Endodermal cell (in vitro differentiated cells): ENCODE measurements around the gene RSAD2. TPM values are rescaled to one million over a fixed set of nuclear protein-coding genes. Genes with fewer than 3 reads are reported as not detected.

Experiments used
- DNase-seq: peaks from one replicate; pipeline ENCODE4 v3.0.0-alpha.2; 2017
- H3K27ac ChIP-seq: 2 replicates; pipeline ENCODE4 v1.5.1; 2013; ENCODE audit warnings: mild to moderate bottlenecking, low read depth, low read length, moderate library complexity
- H3K27me3 ChIP-seq: 2 replicates; pipeline ENCODE4 v1.6.1; 2013; ENCODE audit warnings: mild to moderate bottlenecking, low read length, moderate library complexity; ENCODE audit not compliant: insufficient read depth, control insufficient read depth, poor library complexity, severe bottlenecking
- H3K36me3 ChIP-seq: 2 replicates; pipeline ENCODE4 v1.7.0; 2013; ENCODE audit warnings: mild to moderate bottlenecking, low read length, moderate library complexity; ENCODE audit not compliant: control insufficient read depth, insufficient read depth
- H3K4me1 ChIP-seq: one replicate; pipeline ENCODE4 v1.7.0; 2013; ENCODE audit warnings: low read length; ENCODE audit not compliant: control insufficient read depth, insufficient read depth
- H3K4me3 ChIP-seq: 2 replicates; pipeline ENCODE4 v1.5.1; 2013; ENCODE audit warnings: mild to moderate bottlenecking, low read length, moderate library complexity
- H3K9ac ChIP-seq: 2 replicates; pipeline ENCODE4 v1.6.1; 2013; ENCODE audit warnings: mild to moderate bottlenecking, low read length, moderate library complexity; ENCODE audit not compliant: poor library complexity, severe bottlenecking; ENCODE audit errors: extremely low read depth
- H3K9me3 ChIP-seq: 2 replicates; pipeline ENCODE4 v1.6.1; 2013; ENCODE audit warnings: mild to moderate bottlenecking, low read length, moderate library complexity; ENCODE audit not compliant: control insufficient read depth
- H3K27ac Mint-ChIP-seq: 2 replicates; pipeline ENCODE4 v1.8.0; 2020; ENCODE audit warnings: mixed read lengths
- H3K27me3 Mint-ChIP-seq: 2 replicates; pipeline ENCODE4 v1.8.0; 2021; ENCODE audit warnings: mild to moderate bottlenecking, mixed read lengths; ENCODE audit not compliant: insufficient read depth
- H3K36me3 Mint-ChIP-seq: 2 replicates; pipeline ENCODE4 v1.8.0; 2020; ENCODE audit warnings: low read depth, mixed read lengths
- H3K4me1 Mint-ChIP-seq: 2 replicates; pipeline ENCODE4 v1.8.0; 2020; ENCODE audit warnings: mixed read lengths
- H3K4me3 Mint-ChIP-seq: 2 replicates; pipeline ENCODE4 v1.8.0; 2020; ENCODE audit warnings: mild to moderate bottlenecking, moderate library complexity, mixed read lengths
- H3K9me3 Mint-ChIP-seq: 2 replicates; pipeline ENCODE4 v1.8.0; 2020; ENCODE audit warnings: mild to moderate bottlenecking, mixed read lengths
- CTCF ChIP-seq: fragments of 200-600 bp; sonication (generic); conservative IDR thresholded peaks from 2 replicates; pipeline ENCODE4 v1.5.0; 2021; ENCODE audit warnings: antibody characterized with exemption, mild to moderate bottlenecking
- WGBS, 2 experiments: methylation state at CpG; one replicate each; pipeline versions ENCODE4 v1.1.5 to v1.1.7; 2013; ENCODE audit warnings: missing lambda C conversion rate in 2 of 2, mixed read lengths in 1 of 2; ENCODE audit not compliant: insufficient coverage in 1 of 2, insufficient read length in 1 of 2; 5-methylcytosine and 5-hydroxymethylcytosine counted together
- total RNA-seq, 2 donors: library from RNA; stranded (reverse); fragmentation: NEBNext Ultra II Directional in 1 of 2; extraction: Animal tissue kit (Norgen Biotek cat#: 25700) in 1 of 2; gene quantifications; 2 replicates in 1 of 2; 3 replicates in 1 of 2; pipeline ENCODE4 v1.2.1, GENCODE V29; 2021

The RSAD2 gene
- total RNA-seq, 2 donors from 2014 or later = 0.35 to 0.75 TPM

GRCh38 chr2:6920743-6921064, 43.1 kb downstream of the RSAD2 start:
- H3K9ac ChIP-seq = no peak overlapping the region
- H3K27me3 ChIP-seq = peaks cover 11% of the 10 kb centered on the region
- H3K36me3 ChIP-seq = no peaks in the 10 kb centered on the region
- Mint-ChIP-seq H3K4me3 (no peak overlapping the region), H3K27ac (no peak overlapping the region), H3K4me1 (peaks cover 10% of the 10 kb centered on the region), H3K9me3 (peaks cover 4% of the 10 kb centered on the region), H3K36me3 (peaks cover 3% of the 10 kb centered on the region), H3K27me3 (peaks cover 25% of the 10 kb centered on the region)
- no peaks in the 10 kb centered on the region for H3K9me3 ChIP-seq
- H3K27ac ChIP-seq = no peak overlapping the region
- TF ChIP-seq CTCF = no peak
- no peak overlapping the region for H3K4me3 ChIP-seq
- H3K4me1 ChIP-seq = no peaks in the 10 kb centered on the region
- WGBS, 2 experiments = 84 to 100% methylated on average over 1 to 4 of the region's 4 CpGs
- no peak for DNase-seq

- Histone ChIP-seq H3K9ac (no peak overlapping the region), H3K4me1 (no peaks in the 10 kb centered on the region), H3K27ac (no peak overlapping the region), H3K4me3 (no peak overlapping the region), H3K36me3 (no peaks in the 10 kb centered on the region), H3K27me3 (peaks cover 6% of the 10 kb centered on the region), H3K9me3 (no peaks in the 10 kb centered on the region)
- TF ChIP-seq CTCF = no peak
- 80 to 83% methylated on average over 11 of the region's 11 CpGs for WGBS, 2 experiments
- H3K4me1 Mint-ChIP-seq = peaks cover 10% of the 10 kb centered on the region
- no peak for DNase-seq
- H3K36me3 Mint-ChIP-seq = peaks cover 3% of the 10 kb centered on the region
- H3K27me3 Mint-ChIP-seq = peaks cover 18% of the 10 kb centered on the region
- H3K27ac Mint-ChIP-seq = peak overlapping the region; percentile 53
- H3K4me3 Mint-ChIP-seq = no peak overlapping the region
- H3K9me3 Mint-ChIP-seq = peaks cover 4% of the 10 kb centered on the region
Observed at GRCh38 chr2:6921321-6921922, 43.8 kb downstream of the RSAD2 start.

GRCh38 chr2:6922201-6922656, 44.7 kb downstream of the RSAD2 start:
- no peaks in the 10 kb centered on the region for H3K9me3 ChIP-seq
- H3K9ac ChIP-seq = no peak overlapping the region
- Mint-ChIP-seq H3K4me3 (no peak overlapping the region), H3K27me3 (peaks cover 11% of the 10 kb centered on the region), H3K4me1 (peaks cover 17% of the 10 kb centered on the region), H3K27ac (no peak overlapping the region), H3K9me3 (peaks cover 4% of the 10 kb centered on the region), H3K36me3 (peaks cover 3% of the 10 kb centered on the region)
- 96% methylated on average over 4 to 8 of the region's 8 CpGs for WGBS, 2 experiments
- no peak for DNase-seq
- H3K4me3 ChIP-seq = no peak overlapping the region
- no peaks in the 10 kb centered on the region for H3K36me3 ChIP-seq
- H3K27me3 ChIP-seq = no peaks in the 10 kb centered on the region
- no peaks in the 10 kb centered on the region for H3K4me1 ChIP-seq
- H3K27ac ChIP-seq = no peak overlapping the region
- TF ChIP-seq CTCF = peak; percentile 46
